HS-27A (cell line): ENCODE data around the gene ASIC4.

Experiments used
- DNase-seq: peaks from one replicate; pipeline ENCODE4 v3.0.0-alpha.2; 2012; ENCODE audit warnings: low read depth, missing footprints

Gene ASIC4

GRCh38 chr2:219497495-219498279 is 16.6 kb upstream of the ASIC4 start:
- peak; percentile 42 for DNase-seq

DNA sequence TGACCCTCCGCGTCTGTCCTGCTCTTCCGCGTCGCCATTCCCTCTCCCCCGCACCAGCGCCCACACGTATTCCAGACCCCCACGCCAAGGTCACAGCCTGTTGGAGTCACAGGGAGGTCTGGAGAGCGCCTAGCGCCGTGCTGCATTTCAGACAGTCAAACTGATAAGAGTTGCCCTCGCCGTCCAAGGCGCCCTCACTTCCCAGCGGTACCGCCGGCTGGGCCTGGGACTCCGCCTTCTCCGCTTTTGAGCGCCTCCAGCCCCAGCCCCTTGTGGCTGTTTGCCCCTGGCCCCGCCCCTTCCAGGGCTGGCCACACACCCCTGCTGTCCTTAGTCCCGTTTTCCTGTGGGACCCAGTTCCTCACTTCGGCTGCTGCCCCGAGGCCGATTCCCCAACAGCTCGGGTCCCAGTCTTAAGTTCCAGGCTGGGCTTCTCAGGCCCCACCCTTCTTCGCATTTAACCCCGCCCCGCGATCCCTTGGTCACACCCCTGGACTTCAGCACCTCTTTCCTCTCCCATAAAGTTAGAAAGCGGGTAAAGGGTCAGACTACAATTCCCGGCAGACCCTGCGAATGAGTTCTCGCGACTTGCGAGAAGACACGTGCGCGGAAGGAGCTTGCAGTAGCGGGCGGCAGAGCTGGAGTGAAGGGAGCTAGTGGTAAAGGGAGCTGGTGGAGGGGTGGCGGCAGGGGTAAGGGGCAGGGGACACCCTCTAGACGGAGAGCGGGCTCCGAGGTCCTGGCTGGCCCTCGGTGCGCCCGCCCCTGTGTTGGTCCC is 15.8 kb upstream of the ASIC4 start, which contains the start of gene GMPPA:
Gene GMPPA (plus strand): TSS at position 612 of the 778 bp plus-strand sequence. CDS start 1,085 bp downstream, outside the sequence.
- peak; percentile 85 for DNase-seq

- no peak for DNase-seq
Measured at GRCh38 chr2:219499058-219499307, 15.3 kb upstream of the ASIC4 start.

DNA sequence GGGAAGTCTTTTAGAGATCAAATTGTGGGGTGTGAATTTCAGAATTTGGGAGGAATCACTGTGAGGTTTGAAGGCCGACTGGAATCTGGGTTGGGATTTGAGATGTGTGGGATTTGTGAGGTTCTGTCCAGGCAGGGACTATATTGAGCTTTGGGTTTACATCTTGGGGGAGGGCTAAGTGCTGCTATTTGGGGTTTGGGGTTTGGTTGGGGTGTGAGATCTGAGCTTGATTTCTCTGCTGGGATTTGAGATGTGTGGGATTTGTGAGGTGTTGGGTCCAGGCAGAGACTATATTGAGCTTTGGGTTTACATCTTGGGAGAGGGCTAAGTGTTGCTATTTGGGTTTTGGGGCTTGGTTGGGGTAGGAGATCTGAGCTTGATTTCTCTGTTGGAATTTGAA is 14.7 kb upstream of the ASIC4 start:
- no peak for DNase-seq

GRCh38 chr2:219500135-219500534 is 14.1 kb upstream of the ASIC4 start:
- DNase-seq = no peak

DNA sequence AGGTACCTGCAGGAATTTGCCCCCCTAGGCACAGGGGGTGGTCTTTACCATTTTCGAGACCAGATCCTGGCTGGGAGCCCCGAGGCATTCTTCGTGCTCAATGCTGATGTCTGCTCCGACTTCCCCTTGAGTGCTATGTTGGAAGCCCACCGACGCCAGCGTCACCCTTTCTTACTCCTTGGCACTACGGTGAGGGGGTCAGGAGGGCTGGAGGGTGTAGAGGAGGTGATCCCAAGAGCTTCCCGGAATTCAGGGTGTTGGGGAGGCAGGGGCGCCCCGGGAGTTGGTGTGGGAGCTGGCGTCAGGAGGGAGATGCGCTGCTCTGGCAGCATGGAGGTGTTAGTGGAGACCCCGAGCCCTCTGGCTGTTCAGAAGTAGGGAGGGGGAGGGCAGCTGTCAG is 12.4 kb upstream of the ASIC4 start:
- DNase-seq = no peak

GRCh38 chr2:219502618-219503017 is 11.7 kb upstream of the ASIC4 start:
- DNase-seq = no peak

DNA sequence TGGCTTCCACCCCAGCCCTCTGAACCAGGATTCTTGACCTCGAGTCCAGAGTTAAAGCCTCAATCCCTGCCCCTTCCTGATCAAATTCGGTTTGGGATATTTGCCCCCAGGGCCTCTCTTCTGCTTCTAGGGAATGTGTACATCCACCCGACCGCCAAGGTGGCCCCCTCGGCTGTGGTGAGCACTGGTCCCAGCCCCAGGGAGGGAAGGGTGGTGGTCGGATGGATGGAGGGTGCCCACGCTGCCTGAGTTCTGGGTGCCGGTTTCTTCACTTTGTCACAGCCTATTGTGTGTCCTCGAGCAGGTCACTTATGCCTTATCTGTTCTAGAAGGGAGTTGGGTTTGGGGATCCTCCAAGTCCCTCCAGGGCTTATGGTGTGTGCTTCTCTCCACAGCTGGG is 8.7 kb upstream of the ASIC4 start:
- DNase-seq = no peak

DNA sequence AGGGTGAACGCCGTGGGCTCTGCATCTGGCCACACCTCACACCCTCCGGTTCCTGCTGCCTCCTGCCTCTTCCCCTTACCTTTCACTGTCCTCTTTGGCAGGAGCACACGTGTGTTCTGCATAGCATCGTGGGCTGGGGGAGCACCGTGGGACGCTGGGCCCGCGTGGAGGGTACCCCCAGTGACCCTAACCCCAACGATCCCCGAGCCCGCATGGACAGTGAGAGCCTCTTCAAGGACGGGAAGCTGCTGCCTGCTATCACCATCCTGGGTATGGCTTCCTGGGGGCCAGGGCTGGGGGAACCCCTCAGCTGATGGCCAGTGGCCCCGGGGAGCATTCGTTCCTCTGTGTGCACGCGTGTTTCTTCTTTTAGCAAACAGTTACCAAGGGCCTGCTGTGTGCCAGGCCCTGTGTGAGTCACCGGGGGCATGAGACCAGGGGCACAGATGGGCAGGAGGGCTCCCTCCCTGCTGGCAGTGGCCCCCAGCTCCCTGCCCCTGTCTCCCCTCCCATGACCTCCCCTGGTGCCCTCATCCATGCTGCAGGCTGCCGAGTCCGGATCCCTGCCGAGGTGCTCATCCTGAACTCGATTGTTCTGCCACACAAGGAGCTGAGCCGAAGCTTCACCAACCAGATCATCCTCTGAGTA is 8.0 kb upstream of the ASIC4 start:
- DNase-seq = no peak

- no peak for DNase-seq
Measured at GRCh38 chr2:219506802-219507526, 7.3 kb upstream of the ASIC4 start.

- no peak for DNase-seq
Measured at GRCh38 chr2:219507581-219508443, 6.5 kb upstream of the ASIC4 start.

- DNase-seq = no peak
Measured at GRCh38 chr2:219508444-219508734, 5.9 kb upstream of the ASIC4 start.

DNA sequence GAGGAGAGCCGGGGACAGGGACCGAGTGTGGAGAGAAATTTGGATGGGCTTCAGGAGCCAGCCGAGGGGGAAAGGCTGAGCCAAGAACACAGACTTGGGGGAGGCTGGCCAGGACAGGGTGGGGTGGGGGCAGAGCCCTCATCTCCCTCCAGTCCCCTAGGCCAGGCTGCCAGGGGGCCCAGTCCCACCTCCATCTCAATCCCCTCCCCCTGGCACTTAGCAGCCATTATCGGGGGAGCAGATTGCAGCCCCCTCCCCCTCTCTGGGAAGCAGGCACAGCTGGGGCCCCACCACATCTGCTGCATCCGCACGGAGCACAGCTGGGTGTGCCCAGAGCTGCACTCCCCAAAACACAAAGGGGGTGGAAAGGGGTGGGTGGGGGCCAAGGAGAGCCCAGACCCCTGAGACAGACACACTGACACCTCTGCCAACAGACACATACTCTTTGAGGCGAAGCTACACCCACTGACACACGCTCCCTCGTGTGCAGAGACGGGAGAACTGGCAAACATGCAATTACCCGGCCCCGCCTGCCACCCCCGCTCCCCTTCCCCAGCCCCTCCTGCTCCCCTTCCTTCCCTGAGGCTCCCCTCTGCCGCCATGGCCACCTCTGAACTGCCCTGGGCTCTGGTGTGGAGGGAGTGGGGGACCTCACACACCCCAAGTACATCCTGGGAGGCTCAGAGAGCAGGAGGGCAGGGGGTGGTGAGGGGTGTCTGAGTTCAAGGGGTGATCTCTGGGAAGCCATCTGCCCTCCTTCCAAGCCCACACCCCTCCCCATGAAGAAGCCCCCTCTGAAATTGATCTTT is 5.1 kb upstream of the ASIC4 start:
- DNase-seq = no peak

DNA sequence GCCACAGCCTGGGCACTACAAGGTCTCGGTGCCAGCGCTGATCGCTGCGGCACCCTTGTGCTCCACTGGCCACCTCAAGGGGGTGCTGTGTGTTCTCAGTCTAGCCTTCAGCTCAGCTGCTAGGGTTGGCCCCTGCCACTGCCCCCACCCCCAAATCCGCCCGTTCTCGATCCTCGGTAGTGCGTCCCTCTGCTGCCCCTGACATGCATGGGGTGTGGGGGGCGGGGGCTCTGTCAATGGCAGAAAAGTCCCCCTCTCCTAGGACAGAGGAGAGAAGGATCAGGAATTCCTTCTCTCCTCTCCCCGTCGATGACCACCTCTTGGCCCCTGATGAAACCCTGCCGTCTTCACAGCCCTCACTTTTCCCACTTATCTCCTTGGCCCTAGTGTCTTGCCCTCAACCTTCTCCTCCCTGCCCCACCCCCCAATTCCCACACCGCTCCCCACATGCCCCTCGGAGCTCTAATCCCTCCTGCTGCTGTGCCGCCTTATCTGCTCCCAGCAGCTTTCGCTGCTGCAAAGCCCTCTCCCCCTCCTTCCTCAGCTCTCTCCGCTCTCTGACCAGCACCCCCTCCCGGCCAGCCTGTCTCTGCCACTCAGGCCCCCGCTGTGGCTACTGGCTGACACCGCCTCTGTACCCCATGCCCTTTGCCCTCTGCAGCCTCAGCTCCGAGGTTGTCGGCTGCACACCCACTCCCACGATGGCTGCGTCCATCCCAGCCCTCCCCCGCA is 4.3 kb upstream of the ASIC4 start:
- DNase-seq = no peak

DNA sequence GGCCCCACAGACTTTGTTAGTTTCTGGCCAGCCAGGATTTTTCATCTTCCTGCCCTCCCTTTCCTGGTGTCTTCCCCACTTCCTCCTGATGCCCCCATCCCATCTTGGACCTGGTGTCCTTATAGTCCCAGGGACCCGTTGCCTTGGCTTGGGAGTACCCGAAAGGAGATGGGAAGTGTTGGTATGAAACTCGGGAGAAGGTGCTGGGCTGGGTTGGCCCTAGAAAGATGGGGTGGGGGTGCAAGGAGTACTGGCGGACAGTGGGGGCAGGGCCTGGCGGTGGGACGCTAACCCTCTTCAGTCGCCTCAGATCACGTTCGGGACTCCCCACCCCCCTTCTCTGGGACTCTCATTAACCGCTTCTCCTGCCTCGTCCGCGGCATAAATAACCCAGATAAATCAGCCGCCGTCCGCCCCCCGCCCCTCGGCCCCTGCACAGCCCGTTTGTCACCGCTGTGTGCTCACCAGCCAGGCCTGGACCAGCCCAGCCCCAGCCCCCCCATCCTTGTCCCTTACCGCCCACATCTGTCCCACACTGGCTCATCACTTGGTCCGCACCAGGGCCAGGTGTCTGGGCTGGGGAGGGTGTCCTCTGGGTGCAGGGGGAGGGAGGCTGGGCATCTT is 3.7 kb upstream of the ASIC4 start:
- DNase-seq = no peak

DNA sequence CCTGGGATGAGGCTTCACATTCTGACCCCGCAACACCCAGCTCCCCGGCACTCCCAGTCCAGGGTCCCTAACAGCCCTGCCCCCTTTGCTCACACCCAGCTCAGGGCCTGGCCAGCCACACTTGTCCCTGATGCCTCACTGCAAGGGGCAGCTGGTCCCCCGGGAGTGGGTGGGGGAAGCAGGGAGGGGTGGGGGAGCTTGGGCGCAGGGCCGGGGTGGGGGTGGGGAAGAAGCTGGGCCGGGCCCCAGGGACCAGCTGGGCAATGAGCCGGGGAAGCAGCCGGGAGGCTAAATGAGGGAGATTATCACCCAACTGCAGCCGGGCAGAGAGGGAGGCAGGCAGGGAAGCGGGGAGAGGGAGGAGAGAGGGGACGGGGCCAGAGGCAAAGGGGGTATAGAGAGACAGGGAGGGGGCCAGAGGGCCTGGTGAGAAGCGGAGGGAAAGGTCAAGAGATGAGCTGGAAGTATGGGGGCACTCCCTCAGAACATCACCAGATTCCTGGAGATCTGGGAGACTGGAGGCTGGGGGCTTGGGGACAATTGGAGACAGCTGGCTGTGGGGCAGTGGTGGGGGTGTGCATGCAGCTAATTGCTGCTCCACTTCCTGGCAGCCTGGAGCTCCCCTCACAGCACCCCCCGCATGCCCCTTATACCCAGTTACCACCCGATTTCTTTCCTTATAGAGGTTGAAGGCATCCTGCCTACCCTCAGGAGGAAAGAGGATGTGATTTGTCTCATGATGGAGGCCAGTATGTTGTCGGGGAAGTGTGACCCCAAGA is 2.5 kb upstream of the ASIC4 start:
- no peak for DNase-seq

GRCh38 chr2:219512524-219513216 is 1.6 kb upstream of the ASIC4 start:
- no peak for DNase-seq

DNA sequence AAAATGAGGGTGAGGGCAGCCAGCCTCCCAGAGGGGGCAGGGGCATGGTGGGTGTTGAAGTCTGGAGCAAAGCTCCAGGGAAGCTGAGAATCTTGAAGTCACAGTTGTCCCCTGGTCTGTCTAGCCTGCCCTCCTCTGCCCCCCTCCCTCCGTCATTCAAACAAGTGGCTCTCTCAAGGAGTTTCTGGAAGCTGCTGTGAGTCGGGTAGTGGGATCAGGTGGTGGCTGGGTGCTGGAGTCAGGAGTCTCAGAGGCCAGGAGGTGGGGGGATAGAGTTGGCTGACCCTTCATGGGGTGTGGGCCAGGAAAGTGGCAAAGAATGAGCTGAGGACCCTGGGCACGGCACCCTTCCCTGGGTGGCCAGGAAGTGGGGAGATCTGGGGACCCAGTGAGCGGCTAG is 495 bp upstream of the ASIC4 start:
- no peak for DNase-seq
